Measurements from ENCODE around the gene EFNA5.

The EFNA5 gene

GRCh38 chr5:107430071-107430625 is 240.6 kb downstream of the EFNA5 start:
- DNase-seq (ENCODE audit: low read depth): no peak
- H3K4me3 ChIP-seq (ENCODE audit: low read length): no peak overlapping the region
- TF ChIP-seq CTCF (conservative IDR thresholded peaks at IDR 0.05; ENCODE audit: low read length): no peak

- H3K4me3 ChIP-seq (ENCODE audit: low read length): no peak overlapping the region
- DNase-seq (ENCODE audit: low read depth): no peak
- no peak for TF ChIP-seq CTCF (conservative IDR thresholded peaks at IDR 0.05; ENCODE audit: low read length)
These were observed 242.4 kb downstream of the EFNA5 start for GRCh38 chr5:107428303-107428813.

GRCh38 chr5:107426872-107427271 is 243.9 kb downstream of the EFNA5 start:
- DNase-seq (ENCODE audit: low read depth): no peak
- no peak for TF ChIP-seq CTCF (conservative IDR thresholded peaks at IDR 0.05; ENCODE audit: low read length)
- H3K4me3 ChIP-seq (ENCODE audit: low read length): no peak overlapping the region

- H3K4me3 ChIP-seq (ENCODE audit: low read length): no peak overlapping the region
- TF ChIP-seq CTCF (conservative IDR thresholded peaks at IDR 0.05; ENCODE audit: low read length): no peak
- DNase-seq (ENCODE audit: low read depth): no peak
These were observed 244.5 kb downstream of the EFNA5 start for GRCh38 chr5:107426209-107426608.

GRCh38 chr5:107425541-107426031 is 245.2 kb downstream of the EFNA5 start:
- H3K4me3 ChIP-seq (ENCODE audit: low read length): no peak overlapping the region
- TF ChIP-seq CTCF (conservative IDR thresholded peaks at IDR 0.05; ENCODE audit: low read length): no peak
- peak; percentile 75 for DNase-seq (ENCODE audit: low read depth)

- TF ChIP-seq CTCF (conservative IDR thresholded peaks at IDR 0.05; ENCODE audit: low read length): no peak
- no peak overlapping the region for H3K4me3 ChIP-seq (ENCODE audit: low read length)
- DNase-seq (ENCODE audit: low read depth): peak; percentile 29
These were observed 246.2 kb downstream of the EFNA5 start for GRCh38 chr5:107424491-107424890.

- no peak for TF ChIP-seq CTCF (conservative IDR thresholded peaks at IDR 0.05; ENCODE audit: low read length)
- H3K4me3 ChIP-seq (ENCODE audit: low read length): no peak overlapping the region
- no peak for DNase-seq (ENCODE audit: low read depth)
These were observed 248.2 kb downstream of the EFNA5 start for GRCh38 chr5:107422494-107422893.

Data from AG10803 (cell line).